Measurements from ENCODE around the gene RAB13.

DNA sequence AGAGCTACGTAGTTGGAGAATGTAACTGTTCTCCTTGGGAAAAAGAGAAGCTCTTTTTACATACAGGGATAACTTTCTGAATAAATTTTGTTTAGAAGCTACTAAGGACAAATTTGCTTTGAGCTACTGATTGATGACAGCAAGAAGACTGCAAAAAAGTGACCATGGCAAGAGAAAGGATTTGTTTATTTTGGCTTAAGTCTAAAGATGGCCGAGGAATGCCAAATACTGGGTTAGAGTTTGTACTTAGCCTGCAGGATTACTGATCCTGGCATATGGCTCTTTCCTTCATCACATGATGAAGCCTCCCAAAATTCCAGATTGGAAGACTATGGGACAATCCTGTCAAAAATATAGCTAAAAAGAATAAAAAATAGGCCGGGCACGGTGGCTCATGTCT, 33.1 kb upstream of the RAB13 start:
- TF ChIP-seq, protein P1, sequence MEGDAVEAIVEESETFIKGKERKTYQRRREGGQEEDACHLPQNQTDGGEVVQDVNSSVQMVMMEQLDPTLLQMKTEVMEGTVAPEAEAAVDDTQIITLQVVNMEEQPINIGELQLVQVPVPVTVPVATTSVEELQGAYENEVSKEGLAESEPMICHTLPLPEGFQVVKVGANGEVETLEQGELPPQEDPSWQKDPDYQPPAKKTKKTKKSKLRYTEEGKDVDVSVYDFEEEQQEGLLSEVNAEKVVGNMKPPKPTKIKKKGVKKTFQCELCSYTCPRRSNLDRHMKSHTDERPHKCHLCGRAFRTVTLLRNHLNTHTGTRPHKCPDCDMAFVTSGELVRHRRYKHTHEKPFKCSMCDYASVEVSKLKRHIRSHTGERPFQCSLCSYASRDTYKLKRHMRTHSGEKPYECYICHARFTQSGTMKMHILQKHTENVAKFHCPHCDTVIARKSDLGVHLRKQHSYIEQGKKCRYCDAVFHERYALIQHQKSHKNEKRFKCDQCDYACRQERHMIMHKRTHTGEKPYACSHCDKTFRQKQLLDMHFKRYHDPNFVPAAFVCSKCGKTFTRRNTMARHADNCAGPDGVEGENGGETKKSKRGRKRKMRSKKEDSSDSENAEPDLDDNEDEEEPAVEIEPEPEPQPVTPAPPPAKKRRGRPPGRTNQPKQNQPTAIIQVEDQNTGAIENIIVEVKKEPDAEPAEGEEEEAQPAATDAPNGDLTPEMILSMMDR (IDR thresholded peaks at IDR 0.05): no peak
- TF ChIP-seq EP300 (IDR thresholded peaks at IDR 0.05) (no peak), POLR2A (IDR thresholded peaks at IDR 0.05) (no peak)
